ENCODE measurements around the gene NCKAP5.

The NCKAP5 gene

DNA sequence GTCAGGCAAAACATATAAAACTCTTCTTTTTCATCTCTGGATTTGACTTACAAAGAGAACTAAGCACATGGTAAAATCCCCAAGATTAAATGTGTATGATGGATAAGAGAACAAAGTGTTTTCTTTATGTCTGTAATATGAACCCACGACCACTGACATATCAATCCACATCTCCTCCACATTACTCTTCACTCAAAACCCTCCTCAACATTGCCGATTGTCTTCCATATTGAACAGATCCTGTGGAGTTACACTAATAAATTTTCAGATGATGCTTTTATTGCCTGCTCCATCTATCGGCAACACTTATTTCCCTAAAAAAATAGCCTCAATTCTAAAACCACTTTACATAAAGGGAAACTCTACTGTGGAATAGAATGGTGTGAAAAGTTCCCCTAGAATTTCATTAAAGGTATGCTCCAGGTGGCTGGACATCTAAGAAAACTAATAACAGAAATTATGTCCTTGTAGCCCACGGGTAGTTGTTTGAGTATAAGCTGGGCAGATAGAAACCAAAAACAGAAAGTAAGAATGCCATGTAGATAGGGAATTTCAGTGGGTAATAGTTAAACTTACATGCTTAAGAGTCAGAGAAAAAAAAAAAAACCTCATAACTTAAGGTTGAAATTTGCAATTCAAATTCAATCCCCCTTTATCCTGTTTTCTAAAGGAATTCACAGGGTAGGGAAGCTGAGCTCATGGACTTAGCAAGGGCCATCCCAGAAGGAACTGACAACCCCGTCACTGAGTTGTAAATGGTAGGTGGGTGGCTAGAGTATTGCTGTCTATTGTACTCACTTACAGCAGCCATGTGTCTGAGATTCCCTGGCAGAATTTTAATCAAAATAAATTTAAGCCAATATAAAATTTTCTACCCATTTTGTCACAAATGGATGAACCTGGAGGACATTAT is 592.8 kb downstream of the NCKAP5 start:
- no peak for FAIRE-seq

DNA sequence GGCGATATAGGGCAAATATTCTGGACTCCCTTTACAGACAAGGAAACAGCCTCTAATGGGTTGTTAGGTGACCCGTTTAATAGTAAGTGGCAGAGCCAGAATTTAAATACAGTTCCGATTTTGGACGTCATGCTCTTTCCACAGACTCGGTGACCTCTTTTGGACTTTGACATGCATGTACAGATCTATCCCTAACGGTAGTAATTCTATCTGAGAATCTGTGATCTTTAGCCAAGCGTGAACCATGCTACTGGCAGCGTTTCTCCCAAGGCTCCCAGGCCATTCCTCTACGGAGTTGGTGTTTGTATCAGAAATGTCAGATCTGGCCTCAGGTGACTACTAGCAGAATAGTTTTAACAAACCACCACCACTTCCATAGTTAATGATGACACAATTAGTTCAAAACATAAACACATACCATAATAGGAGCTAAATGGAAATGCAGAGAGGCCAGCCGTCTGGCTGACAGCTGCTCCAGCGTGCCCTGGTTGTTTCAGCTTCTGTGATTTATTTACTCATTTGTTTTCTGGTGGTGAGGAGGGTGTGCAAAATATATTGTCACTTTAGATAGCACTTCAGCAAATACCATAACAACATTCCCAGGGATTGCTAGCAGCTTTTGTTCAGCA is 593.7 kb downstream of the NCKAP5 start:
- no peak for FAIRE-seq

DNA sequence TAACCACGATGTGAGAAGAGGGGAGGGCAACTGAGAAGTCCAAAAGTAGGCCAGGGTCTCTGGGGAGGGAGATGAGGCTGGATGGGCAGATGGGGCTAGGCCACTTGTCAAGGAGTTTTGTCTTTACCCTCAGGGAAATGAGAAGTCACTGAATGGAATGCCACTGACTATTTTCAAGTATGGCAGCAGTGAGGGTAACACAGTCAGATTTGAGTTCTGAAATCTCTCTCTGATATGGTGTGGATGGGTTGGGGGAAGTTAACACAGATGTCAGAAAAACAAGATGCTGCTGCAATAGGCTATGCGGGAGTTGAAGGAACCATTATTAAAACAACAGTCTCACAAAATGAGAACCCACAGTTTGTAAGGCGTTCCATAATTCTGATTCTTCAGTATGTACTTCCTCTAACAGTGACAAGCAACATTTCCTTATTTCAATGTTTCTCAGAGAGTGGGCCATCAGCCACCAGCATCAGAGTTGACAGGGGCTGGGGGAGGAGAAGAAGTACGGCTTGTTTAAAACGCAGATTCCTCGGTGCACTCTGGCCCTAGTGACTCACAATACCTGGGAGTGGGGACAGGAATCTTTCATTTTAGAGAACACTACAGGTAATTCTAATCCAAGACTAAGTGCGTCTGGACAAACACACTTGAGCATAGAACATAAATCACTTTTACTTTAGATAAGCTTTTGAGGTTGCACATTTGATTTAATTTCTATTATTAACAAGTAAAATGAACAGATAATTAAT is 596.8 kb downstream of the NCKAP5 start:
- FAIRE-seq = no peak

DNA sequence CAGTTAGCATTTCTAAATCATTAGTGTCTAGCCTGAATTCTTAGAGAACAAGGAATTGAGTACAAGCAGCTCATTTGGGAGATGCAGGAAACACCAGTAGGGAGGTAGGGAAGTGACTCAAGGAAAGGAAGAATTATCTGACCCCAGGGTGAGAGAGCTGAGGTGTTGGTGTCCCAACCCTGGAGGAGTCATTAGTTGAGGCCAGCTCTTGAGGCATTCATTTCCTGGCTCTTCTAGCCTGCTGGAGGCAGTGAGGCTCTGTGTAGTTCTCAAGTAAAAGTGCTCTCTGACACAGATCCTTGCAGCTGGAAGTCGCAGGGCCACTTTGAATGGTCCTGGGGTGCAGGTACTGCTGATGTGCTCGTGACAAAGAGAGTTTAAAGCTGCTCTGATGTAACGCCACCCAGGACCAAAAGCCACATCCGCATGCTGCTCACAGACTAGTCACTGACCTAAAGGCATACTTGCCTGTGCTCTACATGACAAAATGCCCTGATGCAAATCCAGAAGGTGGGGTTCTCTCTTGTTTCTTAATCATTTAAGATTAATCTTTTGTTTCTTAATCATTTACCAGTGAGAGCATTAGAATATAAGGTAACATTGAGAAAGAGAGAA is 598.8 kb downstream of the NCKAP5 start:
- no peak for FAIRE-seq

DNA sequence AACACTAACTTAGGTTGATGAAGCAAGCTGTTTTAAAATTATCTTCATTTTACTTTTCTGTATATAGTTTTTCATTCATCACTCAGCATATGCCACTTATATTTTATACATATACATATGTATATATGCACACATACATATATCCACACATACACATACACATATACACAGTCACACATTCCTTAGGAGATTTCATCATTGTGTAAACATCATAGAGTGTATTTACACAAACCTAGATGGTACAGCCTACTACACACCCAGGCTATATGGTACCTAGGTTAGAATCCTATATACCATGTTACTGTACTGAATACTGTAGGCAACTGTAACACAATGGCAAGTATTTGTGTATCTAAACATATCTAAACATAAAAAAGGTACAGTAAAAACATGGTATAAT is 602.8 kb downstream of the NCKAP5 start:
- FAIRE-seq = no peak

DNA sequence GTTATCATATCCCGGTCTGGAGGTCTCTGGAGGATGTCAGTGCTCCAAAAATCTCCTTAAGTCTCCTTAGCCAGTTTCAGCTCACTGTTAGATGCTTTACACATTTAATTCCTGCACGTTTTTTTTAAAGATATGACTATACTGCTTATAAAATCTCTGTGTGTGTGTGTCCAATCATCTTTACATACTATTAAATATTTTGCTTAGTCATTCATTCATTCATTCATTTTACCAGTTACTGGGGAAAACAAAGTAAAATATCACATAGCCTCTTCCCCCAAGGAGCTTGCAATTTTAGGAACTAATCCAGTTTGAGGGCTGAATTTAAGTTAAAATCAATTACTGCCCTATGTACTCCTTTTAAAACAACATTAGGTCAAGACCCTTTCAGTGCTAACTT is 605.1 kb downstream of the NCKAP5 start:
- FAIRE-seq = no peak

DNA sequence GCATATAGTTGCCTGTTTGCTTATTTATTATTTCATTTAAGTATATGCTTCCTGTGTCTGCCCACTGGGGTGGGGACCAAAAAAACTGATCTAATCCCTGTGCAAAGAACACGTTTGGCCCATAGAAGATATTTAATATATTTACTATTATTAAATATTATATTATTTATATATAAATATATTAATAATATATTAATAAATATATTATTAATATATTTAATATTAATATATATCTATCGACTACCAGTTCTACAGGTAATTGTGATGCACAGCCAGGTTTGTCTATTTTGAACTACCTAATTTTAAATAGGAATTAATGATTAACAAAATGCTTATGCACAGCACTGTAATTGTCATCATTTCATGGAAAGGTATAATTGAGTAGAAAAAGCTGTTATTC is 609.4 kb downstream of the NCKAP5 start:
- no peak for FAIRE-seq

DNA sequence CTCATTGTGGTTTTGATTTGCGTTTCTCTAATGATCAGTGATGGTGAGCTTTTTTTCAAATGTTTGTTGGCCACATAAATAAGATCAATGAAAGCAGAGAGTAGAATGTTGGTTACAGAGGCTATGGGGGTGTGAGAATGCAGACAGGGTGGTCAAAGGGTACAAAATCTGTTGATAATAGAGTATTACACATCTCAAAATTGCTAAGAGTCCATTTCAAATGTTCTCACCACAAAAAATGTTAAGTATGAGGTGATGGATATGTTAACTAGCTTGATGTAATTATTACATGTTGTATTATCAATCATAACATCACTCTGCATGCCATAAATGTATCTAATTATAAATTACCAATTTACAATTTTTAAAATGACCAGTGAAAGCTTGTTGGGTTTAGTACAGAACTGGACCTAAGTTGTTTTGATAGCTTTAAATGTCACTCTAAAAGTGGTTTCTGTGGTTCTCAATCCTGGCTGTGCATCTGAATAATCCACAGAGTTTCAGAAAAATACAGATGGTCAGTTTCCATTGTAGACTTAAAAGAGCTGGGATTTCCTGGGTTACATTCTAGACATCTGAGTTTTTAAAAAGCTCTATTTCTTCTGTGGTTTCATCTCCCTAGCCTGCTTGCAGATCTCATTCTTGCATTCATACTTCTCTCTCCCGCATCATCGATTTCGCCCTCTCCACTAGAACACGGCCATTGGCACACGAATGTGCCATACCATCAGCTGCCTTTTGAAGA is 612.2 kb downstream of the NCKAP5 start:
- no peak for FAIRE-seq

DNA sequence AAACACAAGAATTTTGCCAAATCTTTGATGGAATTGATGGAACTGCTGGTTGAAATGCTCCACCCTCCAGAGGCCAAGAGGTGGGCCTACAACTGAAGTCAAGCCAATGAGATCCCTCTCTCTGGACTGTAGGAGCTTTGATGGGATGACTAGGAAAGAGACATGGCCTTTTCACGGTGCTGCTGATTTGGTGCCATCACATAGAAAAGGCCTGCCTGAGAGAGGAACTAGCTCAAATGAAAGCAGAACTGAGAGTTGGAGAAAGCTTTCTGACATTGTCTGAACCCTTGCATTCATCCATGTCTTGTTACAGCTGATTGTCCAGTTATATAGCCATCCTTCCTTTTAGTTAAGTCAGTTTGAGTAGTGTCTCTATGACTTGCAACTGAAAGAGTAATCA is 614.5 kb downstream of the NCKAP5 start:
- no peak for FAIRE-seq

DNA sequence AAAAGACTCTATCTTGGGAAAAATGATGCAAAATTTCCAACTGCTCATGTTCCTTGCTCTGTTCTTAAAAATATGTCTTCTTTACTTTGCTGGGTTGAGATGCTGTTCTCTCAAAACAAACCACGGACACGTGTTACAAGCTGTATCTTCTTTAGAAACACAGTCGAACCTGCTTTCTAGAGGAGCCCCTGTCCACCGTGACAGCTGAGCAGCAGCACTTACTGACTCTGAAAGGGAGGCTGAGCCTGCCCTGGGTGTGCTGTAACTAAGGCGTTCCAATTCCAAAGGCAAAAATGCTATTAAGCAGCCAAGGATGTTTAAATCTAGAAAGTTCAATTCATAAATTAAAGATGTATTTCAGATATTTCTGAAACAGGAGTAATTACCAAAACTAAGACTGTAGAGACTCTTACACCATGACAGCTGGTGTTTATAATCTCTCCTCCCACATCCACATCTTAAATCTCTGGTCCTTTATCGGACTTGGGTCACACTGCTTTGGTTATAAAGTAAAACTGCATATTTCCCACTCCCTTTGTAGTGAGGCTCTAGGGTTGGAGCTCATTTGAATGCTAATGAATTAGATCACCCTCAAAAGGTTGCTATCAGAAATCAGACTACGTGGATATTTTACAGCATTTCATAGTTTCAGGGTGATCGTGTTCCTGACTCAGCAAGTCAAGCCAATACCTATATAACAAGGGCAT is 617.1 kb downstream of the NCKAP5 start:
- no peak for FAIRE-seq

DNA sequence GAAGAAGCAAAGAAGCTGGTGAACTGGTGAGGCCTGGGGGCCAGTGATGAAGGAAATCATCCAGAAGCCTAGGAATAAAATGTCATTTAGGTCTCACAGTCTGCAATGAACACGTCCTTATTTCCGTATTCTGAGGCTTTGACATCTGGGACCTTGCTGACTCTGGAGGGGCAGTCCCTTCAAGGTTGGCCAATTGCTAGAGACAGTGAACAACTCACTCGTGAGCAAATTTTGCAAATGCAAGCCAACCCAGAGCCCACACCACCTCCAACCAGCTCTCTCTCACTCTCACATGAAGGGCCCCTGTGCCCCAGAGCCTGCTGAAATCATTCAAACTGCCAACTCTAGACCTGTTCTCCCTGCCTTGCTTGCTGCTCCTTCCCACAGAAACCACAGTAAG is 619.2 kb downstream of the NCKAP5 start:
- no peak for FAIRE-seq

DNA sequence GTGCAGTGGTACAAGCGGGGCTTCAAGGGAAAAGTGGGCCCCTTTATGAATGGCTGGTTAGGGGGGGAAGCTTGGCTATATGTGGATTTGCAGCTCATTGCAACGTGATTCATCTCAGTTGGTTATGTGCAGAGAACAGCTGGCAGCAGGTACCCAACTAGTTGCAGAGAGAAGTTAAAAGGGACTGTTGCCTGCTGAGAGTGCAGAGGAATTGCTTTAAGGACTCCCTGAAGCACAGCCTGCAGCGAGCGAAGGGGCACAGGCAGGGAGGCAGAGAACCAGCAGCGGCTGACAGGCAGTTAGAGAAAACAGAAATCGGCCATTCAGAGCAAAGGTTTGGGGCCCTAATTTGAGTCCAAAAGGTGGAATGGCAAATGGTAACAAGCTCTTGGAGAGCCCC is 620.1 kb downstream of the NCKAP5 start:
- FAIRE-seq = no peak

DNA sequence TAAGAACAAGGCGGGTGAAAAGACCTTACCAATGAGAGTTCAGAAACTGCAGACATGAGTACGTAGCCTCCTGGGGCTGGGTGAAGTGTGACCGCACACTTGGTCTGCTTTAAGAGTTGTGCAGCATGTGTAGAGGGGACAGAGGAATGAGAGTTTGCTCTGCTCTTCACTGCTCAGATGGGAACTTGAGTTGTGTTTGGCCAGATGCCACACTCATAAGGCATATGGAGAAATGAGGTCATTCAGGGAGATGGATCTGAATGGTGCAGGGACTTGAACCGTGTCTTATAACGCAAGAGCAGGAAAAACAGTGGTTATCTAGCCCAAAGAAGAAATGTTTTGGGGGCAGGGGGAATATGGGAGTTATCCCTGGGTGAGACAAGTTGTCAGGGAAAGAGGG is 624.4 kb downstream of the NCKAP5 start:
- FAIRE-seq = no peak

DNA sequence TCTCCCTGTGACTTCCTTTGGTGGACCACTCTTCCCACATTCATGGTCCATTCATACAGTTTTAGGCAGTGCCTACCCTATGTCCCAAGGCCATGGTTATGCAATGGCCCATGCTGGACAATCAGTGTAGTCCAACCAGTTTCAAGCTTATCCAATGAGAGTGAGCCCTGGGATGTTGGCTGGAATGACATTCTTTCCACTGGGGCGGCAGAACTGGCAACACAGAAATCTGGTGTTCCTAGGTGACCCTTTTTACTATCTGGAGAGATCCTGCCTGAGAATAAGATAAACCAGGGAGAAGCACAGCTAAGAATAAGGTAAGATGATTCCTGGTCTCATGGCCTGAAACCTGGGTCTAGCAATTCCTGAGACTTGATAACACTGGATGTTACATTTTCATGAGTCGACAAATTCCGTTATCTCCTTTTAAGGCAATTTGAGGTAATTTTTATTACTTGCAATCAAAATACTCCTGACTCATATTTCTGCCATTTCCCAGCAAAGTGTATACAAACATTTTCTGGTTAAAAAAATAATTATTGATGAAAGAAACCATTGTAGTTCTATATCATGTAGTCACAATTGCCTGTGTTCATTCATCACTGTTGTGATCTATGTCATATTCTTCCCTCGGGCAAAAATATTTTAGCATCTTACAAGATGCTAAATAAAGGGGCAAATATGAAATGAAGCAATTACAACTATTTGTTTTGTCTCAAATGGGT is 626.8 kb downstream of the NCKAP5 start:
- FAIRE-seq = no peak

DNA sequence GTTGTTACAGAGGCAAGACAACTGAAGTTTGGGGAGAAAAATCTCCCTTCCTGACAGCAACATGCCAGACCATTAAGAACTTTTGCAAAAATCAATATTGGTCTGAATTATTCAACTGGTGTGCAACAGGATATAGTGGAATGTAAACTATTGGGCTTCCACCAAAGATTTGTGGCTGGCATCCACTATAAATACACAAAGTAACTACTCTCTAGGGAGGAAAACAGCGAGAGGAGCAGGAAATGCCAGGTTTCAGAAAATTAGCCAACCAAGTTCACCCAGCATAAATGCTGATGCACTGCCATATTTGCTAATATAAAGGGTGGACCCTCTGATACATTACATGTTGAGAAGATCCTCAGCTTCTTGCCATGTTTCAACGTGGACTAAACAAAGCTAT is 630.6 kb downstream of the NCKAP5 start:
- FAIRE-seq = no peak

DNA sequence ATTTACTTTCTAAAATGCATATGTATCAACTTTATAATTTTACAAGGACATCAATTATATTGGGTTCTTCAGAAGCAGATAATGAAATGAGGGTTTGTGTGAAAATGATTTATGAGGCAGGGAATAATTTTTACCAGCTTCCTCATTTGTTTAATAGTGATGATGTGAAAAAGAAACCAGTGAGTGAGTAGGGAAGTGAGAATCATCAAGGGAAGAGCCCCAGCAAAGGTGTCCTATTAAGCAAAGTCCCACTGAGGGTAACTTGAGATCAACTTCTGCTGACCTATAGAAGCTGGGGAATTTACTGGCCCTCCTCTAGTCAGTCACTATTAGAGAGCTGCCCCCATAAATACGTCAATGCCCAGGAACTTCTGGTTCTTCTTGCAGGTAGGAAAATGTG is 631.5 kb downstream of the NCKAP5 start:
- FAIRE-seq = no peak

DNA sequence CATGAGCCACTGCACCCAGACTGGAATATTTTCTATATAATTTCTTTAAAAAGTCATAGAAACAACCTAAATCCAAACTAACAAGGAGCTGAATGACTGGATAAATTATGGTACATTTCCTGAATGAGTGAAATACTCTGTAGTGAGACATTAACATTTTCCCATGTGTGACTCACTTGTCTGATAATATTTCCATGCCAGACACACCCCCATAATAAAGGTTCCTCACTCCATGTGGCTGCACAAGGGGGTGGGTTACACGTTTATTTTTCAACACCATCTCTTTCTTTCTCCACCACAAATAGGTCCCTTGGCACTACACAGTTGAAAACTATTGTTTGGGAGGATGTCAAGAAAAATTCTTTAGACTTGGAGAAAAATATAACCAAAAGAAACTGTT is 632.0 kb downstream of the NCKAP5 start:
- no peak for FAIRE-seq

DNA sequence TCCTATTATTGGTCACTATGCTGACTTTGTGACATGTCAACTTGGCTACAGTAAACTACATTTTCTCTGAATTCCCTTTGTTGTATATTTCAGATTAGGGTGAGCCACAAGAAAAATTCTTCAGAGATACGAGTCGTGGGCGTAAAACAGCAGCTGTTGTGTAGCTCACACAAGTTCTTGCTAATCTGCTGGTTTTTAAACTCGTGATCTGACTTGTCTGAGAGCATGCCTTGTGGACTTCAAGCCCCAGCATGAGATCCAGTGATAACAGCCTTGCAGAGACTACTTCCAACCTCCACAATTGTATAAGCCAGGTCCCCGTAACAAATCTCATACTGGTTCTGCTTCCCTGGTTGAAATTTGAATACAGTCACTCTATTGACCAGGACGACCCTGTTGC is 638.5 kb downstream of the NCKAP5 start:
- no peak for FAIRE-seq

DNA sequence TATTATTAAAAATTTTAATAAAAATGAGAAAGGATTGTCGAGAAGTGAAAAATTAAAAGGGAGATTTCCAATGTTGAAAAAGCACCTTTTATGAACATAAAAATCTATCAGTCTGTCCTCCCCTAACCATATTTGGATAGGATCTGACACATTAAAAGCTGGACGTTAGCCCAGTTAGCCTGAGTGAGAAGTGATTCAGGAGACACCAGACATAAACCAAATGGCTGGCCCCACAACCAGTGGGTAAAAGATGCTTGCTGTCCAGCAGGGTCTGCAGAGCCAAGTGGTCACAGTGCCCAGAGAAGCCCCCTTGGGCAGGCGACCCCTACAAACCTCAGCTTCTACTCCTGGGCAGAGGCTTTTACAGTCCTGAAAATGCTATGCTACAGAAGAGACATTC is 644.5 kb downstream of the NCKAP5 start:
- no peak for FAIRE-seq

DNA sequence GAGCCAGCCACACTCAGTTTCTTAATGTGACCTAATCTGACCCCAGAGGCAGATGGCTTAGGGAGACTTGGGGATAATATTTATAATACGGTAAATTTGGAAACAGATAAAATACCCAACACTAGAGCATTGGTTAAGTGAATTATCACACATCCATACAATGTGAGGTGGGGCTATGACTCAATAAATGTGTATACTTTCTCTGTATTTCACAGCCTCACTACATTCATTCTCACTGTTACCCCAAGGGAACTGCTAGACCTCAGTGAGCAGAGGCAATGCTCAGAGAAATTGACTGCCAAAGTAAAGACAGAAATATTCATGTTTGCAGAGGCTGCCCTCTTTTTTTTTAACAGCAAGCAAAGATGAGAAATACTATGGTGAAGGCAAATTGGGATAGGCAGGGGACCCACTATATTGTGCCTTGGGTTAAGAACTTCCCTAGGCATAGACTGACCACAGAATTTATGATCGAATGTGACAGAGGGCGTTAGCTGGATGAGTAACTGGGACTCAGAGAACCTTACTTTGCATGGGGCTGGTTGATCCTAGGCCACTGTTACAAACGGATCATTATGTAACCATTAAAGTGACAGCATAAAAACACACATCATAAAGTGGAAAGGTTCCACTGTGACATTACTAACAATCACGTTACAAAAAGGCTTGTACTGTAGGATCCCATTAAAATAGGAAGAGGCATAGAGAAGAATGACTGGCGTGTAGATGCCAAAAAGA is 652.3 kb downstream of the NCKAP5 start:
- no peak for FAIRE-seq
